ENCODE results near the gene EIF4G2. TPM values are rescaled to one million over a fixed set of nuclear protein-coding genes. Genes with fewer than 3 reads are reported as not detected.

Gene EIF4G2
- polyA plus RNA-seq (2013, experiment 1 of 2): 833 TPM
- polyA plus RNA-seq (2013, experiment 2 of 2): 863 TPM

GRCh38 chr11:10808553-10809372, at the start of gene EIF4G2:
Gene EIF4G2, minus strand, starts transcription at chr11:10808926.
- Histone ChIP-seq H3K9me3 (ENCODE audit: control insufficient read depth, low read length) (no peaks in the 10 kb centered on the region), H3K4me1 (ENCODE audit: control insufficient read depth, insufficient read depth, low read length, poor library complexity, severe bottlenecking) (peaks cover 20% of the 10 kb centered on the region), H3K36me3 (ENCODE audit: control insufficient read depth, insufficient read depth, low read length) (peaks cover 41% of the 10 kb centered on the region), H3K4me3 (ENCODE audit: extremely low read depth, insufficient read depth, low read length, poor library complexity, severe bottlenecking) (peak within 1 kb of the TSS; percentile 94), H3K27ac (ENCODE audit: low read depth, low read length, severe bottlenecking) (peak within 1 kb of the TSS; percentile 99)
- WGBS, 2 experiments (ENCODE audit: insufficient coverage in 2 of 2): 0% methylated on average over 55 to 60 of the region's 65 CpGs

GRCh38 chr11:10857709-10858438, 49.1 kb upstream of the EIF4G2 start, which contains the start of gene ZBED5:
Gene ZBED5, minus strand, starts transcription at chr11:10858053. Its CDS starts 3,108 bp downstream, at chr11:10854945.
- WGBS, 2 experiments (ENCODE audit: insufficient coverage in 2 of 2): 0 to 1% methylated on average over 39 to 51 of the region's 59 CpGs
- peaks cover 10% of the 10 kb centered on the region for H3K4me1 ChIP-seq (ENCODE audit: control insufficient read depth, insufficient read depth, low read length, poor library complexity, severe bottlenecking)

GRCh38 chr11:10857459-10857708, 48.7 kb upstream of the EIF4G2 start:
- WGBS, 2 experiments (ENCODE audit: insufficient coverage in 2 of 2): 0% methylated on average over 13 to 14 of the region's 14 CpGs
- peak overlapping the region; percentile 95 for H3K27ac ChIP-seq (ENCODE audit: low read depth, low read length, severe bottlenecking)
- H3K4me3 ChIP-seq (ENCODE audit: extremely low read depth, insufficient read depth, low read length, poor library complexity, severe bottlenecking): peak overlapping the region; percentile 85
- no peaks in the 10 kb centered on the region for H3K9me3 ChIP-seq (ENCODE audit: control insufficient read depth, low read length)
- peaks cover 7% of the 10 kb centered on the region for H3K4me1 ChIP-seq (ENCODE audit: control insufficient read depth, insufficient read depth, low read length, poor library complexity, severe bottlenecking)
- H3K36me3 ChIP-seq (ENCODE audit: control insufficient read depth, insufficient read depth, low read length): peaks cover 36% of the 10 kb centered on the region

More at GRCh38 chr11:10857709-10858438, 49.1 kb upstream of the EIF4G2 start, which contains the start of gene ZBED5:
- Histone ChIP-seq H3K9me3 (ENCODE audit: control insufficient read depth, low read length) (no peaks in the 10 kb centered on the region), H3K4me3 (ENCODE audit: extremely low read depth, insufficient read depth, low read length, poor library complexity, severe bottlenecking) (peak within 1 kb of the TSS; percentile 85), H3K27ac (ENCODE audit: low read depth, low read length, severe bottlenecking) (peak within 1 kb of the TSS; percentile 95), H3K36me3 (ENCODE audit: control insufficient read depth, insufficient read depth, low read length) (peaks cover 32% of the 10 kb centered on the region)

GRCh38 chr11:10856689-10857458, 48.1 kb upstream of the EIF4G2 start:
- Histone ChIP-seq H3K9me3 (ENCODE audit: control insufficient read depth, low read length) (no peaks in the 10 kb centered on the region), H3K36me3 (ENCODE audit: control insufficient read depth, insufficient read depth, low read length) (peaks cover 41% of the 10 kb centered on the region), H3K4me1 (ENCODE audit: control insufficient read depth, insufficient read depth, low read length, poor library complexity, severe bottlenecking) (peaks cover 2% of the 10 kb centered on the region), H3K27ac (ENCODE audit: low read depth, low read length, severe bottlenecking) (peak overlapping the region; percentile 95), H3K4me3 (ENCODE audit: extremely low read depth, insufficient read depth, low read length, poor library complexity, severe bottlenecking) (peak overlapping the region; percentile 85)
- WGBS, 2 experiments (ENCODE audit: insufficient coverage in 2 of 2): 6 to 11% methylated on average over 12 to 16 of the region's 17 CpGs

GRCh38 chr11:10855295-10855694, 46.6 kb upstream of the EIF4G2 start:
- no peak overlapping the region for H3K27ac ChIP-seq (ENCODE audit: low read depth, low read length, severe bottlenecking)
- H3K9me3 ChIP-seq (ENCODE audit: control insufficient read depth, low read length): no peaks in the 10 kb centered on the region
- WGBS, 2 experiments (ENCODE audit: insufficient coverage in 2 of 2): no CpG with 5 or more reads among the region's 2 CpGs
- no peak overlapping the region for H3K4me3 ChIP-seq (ENCODE audit: extremely low read depth, insufficient read depth, low read length, poor library complexity, severe bottlenecking)
- peaks cover 2% of the 10 kb centered on the region for H3K4me1 ChIP-seq (ENCODE audit: control insufficient read depth, insufficient read depth, low read length, poor library complexity, severe bottlenecking)
- H3K36me3 ChIP-seq (ENCODE audit: control insufficient read depth, insufficient read depth, low read length): peaks cover 43% of the 10 kb centered on the region

GRCh38 chr11:10847960-10848860, 39.5 kb upstream of the EIF4G2 start:
- Histone ChIP-seq H3K9me3 (ENCODE audit: control insufficient read depth, low read length) (no peaks in the 10 kb centered on the region), H3K4me3 (ENCODE audit: extremely low read depth, insufficient read depth, low read length, poor library complexity, severe bottlenecking) (no peak overlapping the region), H3K27ac (ENCODE audit: low read depth, low read length, severe bottlenecking) (no peak overlapping the region), H3K4me1 (ENCODE audit: control insufficient read depth, insufficient read depth, low read length, poor library complexity, severe bottlenecking) (no peaks in the 10 kb centered on the region), H3K36me3 (ENCODE audit: control insufficient read depth, insufficient read depth, low read length) (peaks cover 14% of the 10 kb centered on the region)
- 100% methylated on average over 2 of the region's 3 CpGs; no CpG with 5 or more reads in 1 of the 2 experiments for WGBS, 2 experiments (ENCODE audit: insufficient coverage in 2 of 2)

GRCh38 chr11:10846660-10847059, 37.9 kb upstream of the EIF4G2 start:
- no peak overlapping the region for H3K4me3 ChIP-seq (ENCODE audit: extremely low read depth, insufficient read depth, low read length, poor library complexity, severe bottlenecking)
- no peaks in the 10 kb centered on the region for H3K36me3 ChIP-seq (ENCODE audit: control insufficient read depth, insufficient read depth, low read length)
- no peaks in the 10 kb centered on the region for H3K4me1 ChIP-seq (ENCODE audit: control insufficient read depth, insufficient read depth, low read length, poor library complexity, severe bottlenecking)
- H3K9me3 ChIP-seq (ENCODE audit: control insufficient read depth, low read length): no peaks in the 10 kb centered on the region
- H3K27ac ChIP-seq (ENCODE audit: low read depth, low read length, severe bottlenecking): no peak overlapping the region

- Histone ChIP-seq H3K4me3 (ENCODE audit: extremely low read depth, insufficient read depth, low read length, poor library complexity, severe bottlenecking) (no peak overlapping the region), H3K9me3 (ENCODE audit: control insufficient read depth, low read length) (no peaks in the 10 kb centered on the region), H3K36me3 (ENCODE audit: control insufficient read depth, insufficient read depth, low read length) (no peaks in the 10 kb centered on the region), H3K27ac (ENCODE audit: low read depth, low read length, severe bottlenecking) (no peak overlapping the region), H3K4me1 (ENCODE audit: control insufficient read depth, insufficient read depth, low read length, poor library complexity, severe bottlenecking) (no peaks in the 10 kb centered on the region)
- WGBS, 2 experiments (ENCODE audit: insufficient coverage in 2 of 2): no CpG with 5 or more reads among the region's 2 CpGs
Measured at GRCh38 chr11:10845589-10845988, 36.9 kb upstream of the EIF4G2 start.

GRCh38 chr11:10844796-10845195, 36.1 kb upstream of the EIF4G2 start:
- H3K27ac ChIP-seq (ENCODE audit: low read depth, low read length, severe bottlenecking): no peak overlapping the region

GRCh38 chr11:10844356-10844755, 35.6 kb upstream of the EIF4G2 start:
- Histone ChIP-seq H3K36me3 (ENCODE audit: control insufficient read depth, insufficient read depth, low read length) (no peaks in the 10 kb centered on the region), H3K4me3 (ENCODE audit: extremely low read depth, insufficient read depth, low read length, poor library complexity, severe bottlenecking) (no peak overlapping the region), H3K4me1 (ENCODE audit: control insufficient read depth, insufficient read depth, low read length, poor library complexity, severe bottlenecking) (no peaks in the 10 kb centered on the region), H3K9me3 (ENCODE audit: control insufficient read depth, low read length) (no peaks in the 10 kb centered on the region), H3K27ac (ENCODE audit: low read depth, low read length, severe bottlenecking) (no peak overlapping the region)

More at GRCh38 chr11:10844796-10845195, 36.1 kb upstream of the EIF4G2 start:
- no peaks in the 10 kb centered on the region for H3K4me1 ChIP-seq (ENCODE audit: control insufficient read depth, insufficient read depth, low read length, poor library complexity, severe bottlenecking)
- H3K36me3 ChIP-seq (ENCODE audit: control insufficient read depth, insufficient read depth, low read length): no peaks in the 10 kb centered on the region
- H3K9me3 ChIP-seq (ENCODE audit: control insufficient read depth, low read length): no peaks in the 10 kb centered on the region
- no peak overlapping the region for H3K4me3 ChIP-seq (ENCODE audit: extremely low read depth, insufficient read depth, low read length, poor library complexity, severe bottlenecking)
